TTC549 (cell line): ENCODE measurements around the gene ZCRB1.

Source experiments
- FAIRE-seq: peaks from 2 replicates; lab custom pipeline; 2012; peaks lifted over from hg19 to GRCh38; lab: Jason Lieb, UNC

Gene ZCRB1

DNA sequence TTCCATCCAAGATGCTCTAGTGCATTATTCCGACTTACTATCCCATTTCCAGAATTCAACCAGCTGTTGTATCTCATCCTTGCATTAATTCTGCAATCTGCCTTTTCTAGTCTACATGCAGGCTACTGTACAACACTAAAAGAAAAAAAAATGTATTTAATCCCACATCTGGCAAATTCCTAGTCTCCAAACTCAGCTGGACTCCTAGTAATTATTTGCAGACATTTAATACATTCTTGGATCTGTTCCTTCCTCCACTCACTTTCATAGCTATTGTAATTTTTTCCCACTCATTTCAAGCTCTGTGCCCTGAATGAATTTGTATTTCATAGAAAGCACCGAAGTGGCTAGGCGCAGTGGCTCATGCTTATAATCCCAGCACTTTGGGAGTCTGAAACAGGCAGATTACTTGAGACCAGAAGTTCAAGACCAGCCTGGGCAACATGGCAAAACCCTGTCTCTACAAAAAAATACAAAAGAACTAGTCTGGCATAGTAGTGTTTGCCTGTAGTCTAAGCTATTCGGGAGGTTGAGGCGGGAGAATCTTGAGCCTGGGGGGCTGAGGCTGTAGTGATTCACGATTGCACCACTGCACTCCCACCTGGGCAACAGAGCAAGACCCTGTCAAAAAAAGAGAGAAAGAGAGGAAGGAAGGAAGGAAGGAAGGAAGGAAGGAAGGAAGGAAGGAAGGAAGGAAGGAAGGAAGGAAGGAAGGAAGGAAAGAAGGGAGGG, 48.3 kb downstream of the ZCRB1 start:
- no peak for FAIRE-seq

DNA sequence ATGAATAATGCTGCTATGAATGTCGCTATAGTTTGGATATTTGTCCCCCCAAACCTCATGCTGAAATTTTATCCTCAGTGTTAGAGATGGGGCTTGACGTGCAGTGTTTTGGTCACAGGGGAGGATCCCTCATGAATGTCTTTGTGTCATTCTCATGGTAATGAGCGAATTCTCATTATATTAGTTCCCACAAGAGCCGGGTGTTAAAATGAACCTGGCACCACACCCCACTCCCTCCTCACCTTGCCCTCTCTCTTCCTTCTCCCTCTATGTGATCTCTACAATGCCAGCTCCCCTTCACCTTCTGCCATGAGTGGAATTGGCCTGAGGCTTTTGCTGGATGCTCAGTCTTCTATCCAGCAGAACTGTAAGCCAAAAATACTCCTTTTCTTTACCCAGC, 50.4 kb downstream of the ZCRB1 start:
- FAIRE-seq, result no peak

DNA sequence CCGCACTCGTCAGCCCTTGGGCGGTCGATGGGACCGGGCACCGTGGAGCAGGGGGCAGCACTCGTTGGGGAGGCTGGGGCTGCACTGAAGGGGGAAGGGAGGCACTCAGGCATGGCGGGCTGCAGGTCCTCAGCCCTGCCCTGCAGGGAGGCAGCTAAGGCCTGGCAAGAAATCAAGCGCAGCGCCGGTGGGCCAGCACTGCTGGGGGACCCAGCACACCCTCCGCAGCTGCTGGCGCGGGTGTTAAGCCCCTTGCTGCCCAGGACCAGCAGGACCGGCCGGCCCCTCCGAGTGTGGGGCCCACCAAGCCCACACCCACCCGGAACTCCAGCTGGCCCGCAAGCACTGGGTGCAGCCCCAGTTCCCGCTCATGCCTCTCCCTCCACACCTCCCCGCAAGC, 52.2 kb downstream of the ZCRB1 start:
- FAIRE-seq, result no peak

DNA sequence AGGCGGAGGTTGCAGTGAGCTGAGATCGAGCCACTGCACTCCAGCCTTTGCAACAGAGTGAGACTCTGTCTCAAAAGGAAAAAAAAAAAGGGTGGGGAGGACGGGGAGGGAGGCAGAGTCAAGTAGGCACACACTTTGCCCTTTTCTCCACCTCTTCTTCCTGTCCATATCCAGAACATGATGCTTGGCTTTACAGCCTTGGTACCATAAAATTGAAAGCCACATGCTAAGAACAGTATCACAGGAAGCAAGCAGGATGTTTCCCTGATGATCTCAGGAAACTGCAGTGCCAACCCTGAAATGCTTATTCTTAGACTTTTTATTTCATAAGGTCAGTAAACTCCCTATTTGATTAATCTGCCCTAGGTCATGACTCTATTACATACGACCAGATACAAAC, 55.3 kb downstream of the ZCRB1 start:
- no peak for FAIRE-seq

DNA sequence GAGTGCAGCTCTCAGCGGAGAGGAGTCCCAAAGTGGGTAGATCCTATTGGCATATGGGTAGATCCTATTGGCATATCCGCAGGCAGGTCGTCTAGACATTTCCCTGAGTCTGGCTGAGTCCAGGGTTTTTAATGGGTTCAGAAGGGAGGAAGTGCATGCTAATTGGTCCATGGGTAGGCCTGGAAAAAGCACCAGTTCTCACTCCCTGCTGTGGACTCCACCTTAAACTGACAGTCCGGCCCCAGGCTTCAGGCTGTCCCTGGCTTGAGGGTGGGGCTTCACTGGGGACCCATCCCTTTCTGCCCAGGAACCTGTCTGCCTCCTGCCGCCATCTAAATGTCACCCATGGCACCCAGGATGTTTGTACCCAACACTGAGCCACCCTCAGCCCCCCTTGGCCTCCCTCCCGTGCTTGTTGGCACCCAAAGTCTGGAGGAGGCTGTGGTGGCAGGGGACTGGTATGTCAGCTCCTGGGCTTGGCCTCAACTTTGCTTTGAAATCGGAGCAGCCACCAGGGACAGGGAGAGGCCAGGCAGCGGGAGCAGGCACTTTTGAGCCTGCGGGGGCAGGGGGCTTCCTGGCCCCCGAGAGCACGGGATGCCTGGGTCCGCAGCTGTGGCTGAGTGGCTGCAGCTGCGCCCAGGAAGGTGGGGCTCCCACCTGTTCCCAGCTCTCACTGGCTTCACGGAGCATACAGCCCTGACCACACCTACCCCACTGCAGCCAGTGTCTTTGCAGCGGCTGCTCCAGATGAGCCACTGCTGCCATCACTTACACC, 58.3 kb downstream of the ZCRB1 start:
- FAIRE-seq, result no peak

DNA sequence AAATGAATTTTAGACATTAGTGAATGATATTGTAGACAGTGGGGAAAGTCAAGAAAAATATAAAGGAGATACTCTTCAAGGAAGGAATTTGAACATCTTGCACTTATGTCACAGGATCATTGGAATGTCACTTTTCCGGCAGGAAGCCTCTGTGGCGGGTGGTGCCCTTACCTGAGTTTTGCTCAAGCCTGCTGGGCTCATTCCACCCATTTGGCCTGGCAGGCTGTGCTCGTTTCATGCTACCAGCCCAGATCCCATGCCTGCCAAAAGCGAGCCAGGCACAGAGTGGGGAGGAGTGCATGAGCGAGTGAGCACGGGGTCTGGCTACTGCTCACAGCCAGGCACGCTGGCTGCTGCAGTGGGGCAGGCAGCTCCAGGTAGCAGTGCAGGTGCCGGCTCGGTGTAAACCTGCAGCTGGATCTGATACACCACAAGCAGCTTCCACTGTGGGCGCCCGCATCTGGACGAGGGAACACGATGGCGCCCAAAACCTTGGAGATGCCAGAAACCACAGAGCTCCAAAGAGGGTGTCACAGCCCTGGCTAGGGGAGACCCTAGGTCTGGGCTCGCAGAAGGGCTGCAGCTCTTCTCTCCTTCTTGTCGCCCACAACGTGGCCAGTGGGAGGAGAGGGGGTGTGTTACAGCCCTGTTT, 59.2 kb downstream of the ZCRB1 start:
- no peak for FAIRE-seq

DNA sequence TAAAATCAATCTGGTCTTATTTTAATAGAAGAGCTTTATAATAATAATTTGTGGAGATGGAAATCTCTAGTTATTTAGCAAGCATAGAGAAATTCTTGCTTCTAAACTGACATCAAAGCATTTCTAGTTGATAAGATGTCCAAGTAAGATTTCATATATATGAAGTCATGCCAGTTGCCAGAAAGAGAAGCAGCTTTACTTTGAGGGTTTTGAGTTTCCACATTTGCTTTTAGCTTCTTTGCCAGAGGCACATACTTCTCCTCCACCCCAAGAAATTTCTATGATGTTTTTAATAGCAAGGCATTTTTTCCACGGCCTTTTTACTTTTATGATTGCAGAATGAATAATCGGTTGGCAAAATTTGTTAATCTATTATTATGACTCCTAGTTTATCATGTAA, 63.6 kb downstream of the ZCRB1 start:
- FAIRE-seq, result no peak
